GM12878 (cell line): Measurements from ENCODE around the gene SMC1B. TPM values are rescaled to one million over a fixed set of nuclear protein-coding genes. Genes with fewer than 3 reads are reported as not detected.

Source experiments
- BCLAF1 ChIP-seq: fragments of 450-650 bp; IDR thresholded peaks from 2 replicates; pipeline ENCODE4 v1.6.1; 2017; ENCODE audit warnings: antibody characterized with exemption, mild to moderate bottlenecking, moderate library complexity
- E2F8 ChIP-seq: fragments of 450-650 bp; IDR thresholded peaks from 2 replicates; pipeline ENCODE4 v1.6.1; 2018; ENCODE audit warnings: mild to moderate bottlenecking, low read depth, moderate library complexity; ENCODE audit not compliant: partially characterized antibody
- GABPA ChIP-seq: IDR thresholded peaks from 2 replicates; pipeline ENCODE4 v1.6.1; 2014; ENCODE audit warnings: antibody characterized with exemption, low read depth, mild to moderate bottlenecking, inconsistent platforms
- HCFC1 ChIP-seq: fragments of 150-350 bp; IDR thresholded peaks from 2 replicates; pipeline ENCODE4 v1.6.1; 2014; ENCODE audit warnings: low read length
- IKZF1 ChIP-seq: fragments of 450-650 bp; conservative IDR thresholded peaks from 2 replicates; pipeline ENCODE4 v1.6.1; 2017; ENCODE audit warnings: antibody characterized with exemption, mild to moderate bottlenecking
- JUNB ChIP-seq: IDR thresholded peaks from 2 replicates; pipeline ENCODE4 v1.6.1; 2016; ENCODE audit warnings: antibody characterized with exemption, mild to moderate bottlenecking
- MYC ChIP-seq: IDR thresholded peaks from 2 replicates; pipeline ENCODE4 v1.6.1; 2011; ENCODE audit warnings: mild to moderate bottlenecking, low read length, moderate library complexity, inconsistent platforms; ENCODE audit not compliant: insufficient read depth, insufficient replicate concordance, insufficient read length, severe bottlenecking
- POLR2A ChIP-seq: IDR thresholded peaks from 2 replicates; pipeline ENCODE4 v1.6.1; 2011; ENCODE audit warnings: low read depth, mild to moderate bottlenecking, low read length
- SKIL ChIP-seq: fragments of 450-650 bp; IDR thresholded peaks from 2 replicates; pipeline ENCODE4 v1.6.1; 2017; ENCODE audit warnings: mild to moderate bottlenecking, low read depth, inconsistent platforms; ENCODE audit not compliant: poor library complexity, severe bottlenecking
- SP1 ChIP-seq: IDR thresholded peaks from one replicate; pipeline ENCODE4 v1.6.1; 2011; ENCODE audit warnings: low read depth, low read length
- ZNF592 ChIP-seq: fragments of 450-650 bp; IDR thresholded peaks from 2 replicates; pipeline ENCODE4 v1.6.1; 2017; ENCODE audit warnings: mild to moderate bottlenecking, moderate library complexity
- ZNF687 ChIP-seq: fragments of 450-650 bp; IDR thresholded peaks from 2 replicates; pipeline ENCODE4 v1.6.1; 2017; ENCODE audit warnings: mild to moderate bottlenecking, moderate library complexity
- polyA plus RNA-seq, 11 experiments: library from polyadenylated mRNA; depleted of rRNA in 4 of 11; unstranded in 6 of 11; stranded (reverse) in 5 of 11; fragments of >200 nt; fragmentation: Nextera tagmentation in 4 of 11; fragmentation: Illumina TruSeq in 1 of 11; extraction: Ambion mirVana in 4 of 11; extraction: Trizol in 1 of 11; gene quantifications; 1 replicate in 1 of 11; 2 replicates in 10 of 11; pipeline versions ENCODE4 v1.2.1 to v1.2.3, GENCODE V29; 2011 to 2016; ENCODE audit warnings: inconsistent platforms in 2 of 11, missing spikeins in 2 of 11, low read depth in 1 of 11
- total RNA-seq, 4 experiments: library from RNA; depleted of rRNA in 3 of 4; stranded (reverse); fragments of >200 nt in 3 of 4; fragmentation: Illumina TruSeq in 1 of 4; extraction: Trizol in 1 of 4; gene quantifications; 2 replicates each; pipeline versions ENCODE4 v1.2.1 to v1.2.3, GENCODE V29; 2013 to 2021

SMC1B gene
- total and polyA plus RNA-seq, 10 of the 15 experiments (the other 5 are each of a cell fraction or from before 2014, with no cell fraction given) = not detected

- peak; percentile 74; the same call in 1 of the 2 replicates for TF ChIP-seq ZNF592
- TF ChIP-seq IKZF1 = peak; percentile 67
- TF ChIP-seq SKIL = peak; percentile 93
- TF ChIP-seq E2F8 = peak; percentile 26
- no peak for TF ChIP-seq POLR2A
- TF ChIP-seq GABPA = peak; percentile 51; the same call in 1 of the 2 replicates
- TF ChIP-seq ZNF687 = no peak
- TF ChIP-seq BCLAF1 = no peak
- peak; percentile 47 for TF ChIP-seq JUNB
- no peak for TF ChIP-seq SP1
- no peak for TF ChIP-seq HCFC1
- TF ChIP-seq MYC = no peak
These were observed 94.7 kb downstream of the SMC1B start (continued) for GRCh38 chr22:45318558-45319323.
